Activated CD8-positive, alpha-beta memory T cell treated with anti-CD3 and anti-CD28 coated beads, Interleukin-2, amount 10 ng/mL, durations not matched to agents 7 days and 5 days (primary cell): ENCODE measurements around the gene HBP1. TPM values are rescaled to one million over a fixed set of nuclear protein-coding genes. Genes with fewer than 3 reads are reported as not detected.

Source experiments
- total RNA-seq, 2 experiments: library from RNA; stranded (reverse); gene quantifications; one replicate each; pipeline ENCODE4 v1.2.3, GENCODE V29; 2021

Gene HBP1
- total RNA-seq, 2 experiments from 2014 or later, result 22.5 to 25.5 TPM

Other genes with a start within 250 kb of the HBP1 start
- gene PRKAR2B, start 124.3 kb upstream of the HBP1 start, total RNA-seq, result 1 to 10 TPM; 1.1 to 1.3 TPM